Tibial nerve (tissue), 4 donors: ENCODE measurements around the gene TGFB1I1.

Source experiments
- CTCF ChIP-seq, 5 experiments: fragments of 200-600 bp in 3 of 5; fragments of 450-650 bp in 2 of 5; sonication (generic) in 3 of 5; IDR thresholded peaks; one replicate each; pipeline ENCODE4 v1.5.1; 2016 to 2019; ENCODE audit warnings: antibody characterized with exemption in 5 of 5, mild to moderate bottlenecking in 3 of 5, moderate library complexity in 2 of 5
- EP300 ChIP-seq, 2 donors: sonication (generic); formaldehyde crosslinking; IDR thresholded peaks; one replicate each; pipeline ENCODE4 v1.6.1; 2017; ENCODE audit warnings: antibody characterized with exemption in 2 of 2, mild to moderate bottlenecking in 1 of 2
- POLR2A ChIP-seq, 2 donors: fragments of 450-650 bp; IDR thresholded peaks; one replicate each; pipeline ENCODE4 v1.6.1; 2017; ENCODE audit warnings: antibody characterized with exemption in 2 of 2, mild to moderate bottlenecking in 2 of 2, moderate library complexity in 2 of 2

DNA sequence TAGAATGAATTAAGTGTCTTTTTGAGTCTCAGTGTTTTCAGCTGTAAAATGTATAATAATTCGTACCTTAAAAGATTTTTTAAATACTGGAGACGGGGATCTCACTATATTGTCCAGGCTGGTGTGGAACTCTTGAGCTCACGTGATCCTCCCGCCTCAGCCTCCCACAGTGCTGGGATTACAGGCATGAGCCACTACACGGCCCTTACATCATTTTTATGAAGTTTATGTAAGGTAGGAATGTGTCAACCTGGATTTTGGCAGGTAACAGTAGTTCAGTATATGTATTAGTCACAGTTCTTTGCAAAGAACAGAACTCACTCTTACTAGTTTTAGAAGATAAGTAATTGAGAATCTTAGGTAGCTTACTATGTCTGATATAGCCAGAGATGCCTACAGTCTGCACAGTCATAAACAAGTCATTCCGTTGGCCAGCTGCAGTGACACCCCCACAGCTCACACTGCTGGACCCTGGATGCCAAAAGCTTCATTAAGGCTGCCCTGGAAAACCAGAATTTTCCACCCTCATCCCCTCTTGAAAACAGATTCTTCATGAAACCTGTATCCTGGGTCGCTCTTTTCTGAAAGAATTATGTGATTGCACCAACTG, 43.2 kb upstream of the TGFB1I1 start:
- no peak for TF ChIP-seq CTCF (IDR thresholded peaks at IDR 0.05)
- TF ChIP-seq POLR2A (IDR thresholded peaks at IDR 0.05): no peak
- no peak for TF ChIP-seq EP300 (IDR thresholded peaks at IDR 0.05)
